HG02970 (cell line): ENCODE data around the gene PPFIBP2.

Experiments used
- ATAC-seq: cut with Tn5 transposase; IDR thresholded peaks from one replicate; pipeline ENCODE4 v1.9.1; 2021; ENCODE audit warnings: mild to moderate bottlenecking, moderate library complexity, moderate number of reproducible peaks; ENCODE audit not compliant: unreplicated experiment, low FRiP score

Gene PPFIBP2

GRCh38 chr11:7574491-7575130, 60.8 kb downstream of the PPFIBP2 start:
- no peak for ATAC-seq

- no peak for ATAC-seq
Observed at GRCh38 chr11:7575841-7576725, 62.3 kb downstream of the PPFIBP2 start.

GRCh38 chr11:7576726-7577290, 63.0 kb downstream of the PPFIBP2 start:
- ATAC-seq: no peak

- no peak for ATAC-seq
Observed at GRCh38 chr11:7577291-7578190, 63.7 kb downstream of the PPFIBP2 start.

GRCh38 chr11:7578276-7578955, 64.6 kb downstream of the PPFIBP2 start:
- no peak for ATAC-seq

GRCh38 chr11:7579361-7579791, 65.6 kb downstream of the PPFIBP2 start:
- no peak for ATAC-seq

GRCh38 chr11:7581021-7581590, 67.3 kb downstream of the PPFIBP2 start:
- no peak for ATAC-seq

GRCh38 chr11:7582338-7582985, 68.7 kb downstream of the PPFIBP2 start:
- ATAC-seq: no peak

GRCh38 chr11:7583248-7583647, 69.4 kb downstream of the PPFIBP2 start:
- ATAC-seq: no peak

GRCh38 chr11:7584910-7585309, 71.1 kb downstream of the PPFIBP2 start:
- no peak for ATAC-seq

GRCh38 chr11:7585816-7586215, 72.0 kb downstream of the PPFIBP2 start:
- no peak for ATAC-seq

- no peak for ATAC-seq
Observed at GRCh38 chr11:7586376-7586775, 72.6 kb downstream of the PPFIBP2 start.

GRCh38 chr11:7587712-7588111, 73.9 kb downstream of the PPFIBP2 start:
- ATAC-seq: no peak

- ATAC-seq: no peak
Observed at GRCh38 chr11:7589861-7590260, 76.1 kb downstream of the PPFIBP2 start.

- no peak for ATAC-seq
Observed at GRCh38 chr11:7590529-7590928, 76.7 kb downstream of the PPFIBP2 start.

- ATAC-seq: no peak
Observed at GRCh38 chr11:7591107-7591894, 77.5 kb downstream of the PPFIBP2 start.

GRCh38 chr11:7591987-7592386, 78.2 kb downstream of the PPFIBP2 start:
- no peak for ATAC-seq

- no peak for ATAC-seq
Observed at GRCh38 chr11:7592711-7593110, 78.9 kb downstream of the PPFIBP2 start.
